Upper lobe of left lung (tissue), 4 donors: ENCODE results near the gene XKR7.

Source experiments
- CTCF ChIP-seq, 6 experiments: fragments of 450-650 bp in 4 of 6; fragments of 200-600 bp in 2 of 6; sonication (generic) in 2 of 6; IDR thresholded peaks; one replicate each; pipeline ENCODE4 v1.5.1; 2016 to 2019; ENCODE audit warnings: antibody characterized with exemption in 6 of 6
- EP300 ChIP-seq, 4 donors: sonication (generic); formaldehyde crosslinking; IDR thresholded peaks; one replicate each; pipeline ENCODE4 v1.5.1; 2017; ENCODE audit warnings: antibody characterized with exemption in 4 of 4, control low read depth in 2 of 4
- POLR2AphosphoS5 ChIP-seq, 2 donors: sonication (generic); formaldehyde crosslinking; IDR thresholded peaks; one replicate each; pipeline ENCODE4 v1.5.1; 2017; ENCODE audit warnings: antibody characterized with exemption in 2 of 2

- TF ChIP-seq CTCF (IDR thresholded peaks at IDR 0.05): no peak
- TF ChIP-seq POLR2AphosphoS5 (IDR thresholded peaks at IDR 0.05): no peak
- TF ChIP-seq EP300 (IDR thresholded peaks at IDR 0.05): no peak
Measured at GRCh38 chr20:32019563-32020463, 51.9 kb downstream of the XKR7 start.
